CD14-positive monocyte (primary cell): ENCODE data around the gene DBF4B. TPM values are rescaled to one million over a fixed set of nuclear protein-coding genes. Genes with fewer than 3 reads are reported as not detected.
A peak's percentile ranks its signal among the peaks of the same experiment; 100 is the strongest.

ENCODE experiments used
- DNase-seq, 3 donors: peaks; one replicate each; pipeline ENCODE4 v3.0.0-alpha.2; 2011 to 2022
- H2AFZ ChIP-seq: 2 replicates; pipeline ENCODE4 v1.6.0; 2012; ENCODE audit warnings: mild to moderate bottlenecking, low read depth, low read length, inconsistent platforms; ENCODE audit not compliant: insufficient read depth, poor library complexity, severe bottlenecking
- H3K27ac ChIP-seq, 2 donors: 1 replicate in 1 of 2; 2 replicates in 1 of 2; pipeline ENCODE4 v1.5.1; 2012 to 2013; ENCODE audit warnings: low read length in 2 of 2, control low read depth in 1 of 2, inconsistent platforms in 1 of 2, low read depth in 1 of 2, mild to moderate bottlenecking in 1 of 2
- H3K27me3 ChIP-seq, 2 donors: one replicate each; pipeline versions ENCODE4 v1.6.0 to v1.6.1; 2011 to 2013; ENCODE audit warnings: low read length in 2 of 2; ENCODE audit not compliant: control insufficient read depth in 2 of 2, insufficient read depth in 2 of 2
- H3K36me3 ChIP-seq, 2 donors: replicated peaks in 1 of 2; 1 replicate in 1 of 2; 2 replicates in 1 of 2; pipeline versions ENCODE4 v1.5.1 to v1.6.1; 2012 to 2013; ENCODE audit warnings: low read length in 2 of 2, control low read depth in 1 of 2, inconsistent platforms in 1 of 2, mild to moderate bottlenecking in 1 of 2; ENCODE audit not compliant: insufficient read depth in 2 of 2, control insufficient read depth in 1 of 2
- H3K4me1 ChIP-seq, 2 donors: 1 replicate in 1 of 2; 2 replicates in 1 of 2; pipeline versions ENCODE4 v1.5.1 to v1.6.1; 2012 to 2013; ENCODE audit warnings: low read length in 2 of 2, control low read depth in 1 of 2, inconsistent platforms in 1 of 2, mild to moderate bottlenecking in 1 of 2, moderate library complexity in 1 of 2; ENCODE audit not compliant: insufficient read depth in 2 of 2, control insufficient read depth in 1 of 2
- H3K4me2 ChIP-seq: replicated peaks from 2 replicates; pipeline ENCODE3; 2012; ENCODE audit warnings: low read length, moderate library complexity, mild to moderate bottlenecking; ENCODE audit not compliant: poor library complexity, severe bottlenecking; ENCODE audit errors: extremely low read depth
- H3K4me3 ChIP-seq, 3 experiments: fragments of 200-600 bp in 1 of 3; sonication (generic) in 1 of 3; replicated peaks in 1 of 3; 1 replicate in 2 of 3; 2 replicates in 1 of 3; pipeline ENCODE4 v1.5.1; 2011 to 2013; ENCODE audit warnings: low read length in 3 of 3, mild to moderate bottlenecking in 3 of 3, control low read depth in 2 of 3, low read depth in 2 of 3, inconsistent platforms in 1 of 3, moderate library complexity in 1 of 3
- H3K79me2 ChIP-seq: 2 replicates; pipeline ENCODE4 v1.6.0; 2012; ENCODE audit warnings: mild to moderate bottlenecking, control low read depth, inconsistent platforms, low read length, moderate library complexity; ENCODE audit not compliant: insufficient read depth
- H3K9ac ChIP-seq: 2 replicates; pipeline ENCODE4 v1.6.0; 2017; ENCODE audit warnings: low read length, mild to moderate bottlenecking; ENCODE audit not compliant: insufficient read depth, poor library complexity, severe bottlenecking
- H3K9me3 ChIP-seq, 2 donors: replicated peaks in 1 of 2; 1 replicate in 1 of 2; 2 replicates in 1 of 2; pipeline versions ENCODE4 v1.5.1 to v1.6.1; 2012 to 2013; ENCODE audit warnings: low read length in 2 of 2, control low read depth in 1 of 2; ENCODE audit not compliant: control insufficient read depth in 1 of 2, insufficient read depth in 1 of 2
- H4K20me1 ChIP-seq: 2 replicates; pipeline ENCODE4 v1.6.0; 2012; ENCODE audit warnings: mild to moderate bottlenecking, low read length, control low read depth, moderate library complexity; ENCODE audit not compliant: insufficient read depth
- H3K27ac Mint-ChIP-seq, 7 donors: one replicate each; pipeline ENCODE4 v1.8.0; 2020; ENCODE audit warnings: mild to moderate bottlenecking in 7 of 7, mixed read lengths in 7 of 7, moderate library complexity in 6 of 7, inconsistent platforms in 2 of 7
- H3K27me3 Mint-ChIP-seq, 3 donors: one replicate each; pipeline ENCODE4 v1.8.0; 2021 to 2022; ENCODE audit warnings: low read depth in 3 of 3, mild to moderate bottlenecking in 3 of 3, mixed read lengths in 3 of 3, moderate library complexity in 3 of 3, inconsistent platforms in 1 of 3
- H3K36me3 Mint-ChIP-seq, 2 donors: one replicate each; pipeline ENCODE4 v1.8.0; 2020; ENCODE audit warnings: mixed read lengths in 2 of 2, inconsistent platforms in 1 of 2, mild to moderate bottlenecking in 1 of 2
- H3K4me1 Mint-ChIP-seq: one replicate; pipeline ENCODE4 v1.8.0; 2020; ENCODE audit warnings: mild to moderate bottlenecking, mixed read lengths
- H3K4me3 Mint-ChIP-seq, 2 donors: one replicate each; pipeline ENCODE4 v1.8.0; 2020; ENCODE audit warnings: mild to moderate bottlenecking in 2 of 2, mixed read lengths in 2 of 2, moderate library complexity in 1 of 2
- H3K9me3 Mint-ChIP-seq, 7 donors: one replicate each; pipeline ENCODE4 v1.8.0; 2020 to 2022; ENCODE audit warnings: mixed read lengths in 7 of 7, mild to moderate bottlenecking in 6 of 7, moderate library complexity in 6 of 7, inconsistent platforms in 2 of 7
- WGBS: methylation state at CpG from one replicate; pipeline ENCODE4 v1.1.5; 2013; ENCODE audit warnings: missing lambda C conversion rate; ENCODE audit not compliant: insufficient coverage; 5-methylcytosine and 5-hydroxymethylcytosine counted together
- intact Hi-C, 2 donors: fragments of 100-400 bp; cut with micrococcal nuclease; formaldehyde crosslinking; loops; one replicate each; pipeline versions ENCODE4 v1.15.0 to v1.15.1; 2023
- polyA plus RNA-seq, 3 donors: library from polyadenylated mRNA; depleted of rRNA in 1 of 3; unstranded in 2 of 3; stranded (reverse) in 1 of 3; fragments of 300-500 nt in 2 of 3; fragments of >200 nt in 1 of 3; fragmentation: Illumina TruSeq in 2 of 3; gene quantifications; 1 replicate in 2 of 3; 2 replicates in 1 of 3; pipeline ENCODE4 v1.2.3, GENCODE V29; 2012 to 2021
- TF ChIP-seq, protein P1 (sequence below): fragments of 200-600 bp; IDR thresholded peaks from one replicate; pipeline ENCODE4 v1.8.0; 2022; ENCODE audit warnings: antibody characterized with exemption, mild to moderate bottlenecking

DBF4B gene
- polyA plus RNA-seq, 3 donors = 0.23 to 2.9 (median 0.34) TPM

DNA sequence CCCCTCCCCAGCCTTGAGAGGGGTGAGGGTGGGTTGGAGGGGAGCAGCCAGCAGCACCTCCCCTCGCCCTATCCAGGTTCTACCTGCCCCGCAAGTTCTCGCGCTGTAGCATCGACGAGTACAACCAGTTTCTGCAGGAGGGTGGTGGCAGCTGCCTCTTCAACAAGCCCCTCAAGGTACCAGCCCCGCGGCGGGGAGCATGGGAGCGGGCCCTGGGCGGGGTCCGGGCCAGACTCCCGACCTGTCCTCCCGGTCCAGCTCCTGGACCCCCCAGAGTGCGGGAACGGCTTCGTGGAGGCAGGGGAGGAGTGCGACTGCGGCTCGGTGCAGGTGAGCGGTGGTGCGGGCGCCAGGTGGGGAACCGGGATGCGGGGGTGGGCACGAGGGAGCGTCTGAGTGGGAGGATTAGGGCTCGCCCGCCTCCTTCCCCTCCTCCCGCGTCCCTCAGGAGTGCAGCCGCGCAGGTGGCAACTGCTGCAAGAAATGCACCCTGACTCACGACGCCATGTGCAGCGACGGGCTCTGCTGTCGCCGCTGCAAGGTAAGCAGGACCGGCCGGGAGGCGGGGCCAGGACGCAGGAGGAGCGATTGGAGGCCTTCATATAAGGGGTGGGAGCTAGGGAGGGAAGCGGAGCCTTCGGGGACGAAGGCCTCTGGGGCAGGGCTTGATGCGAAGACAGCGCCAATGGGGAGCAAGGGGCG is 66.8 kb downstream of the DBF4B start:
- no peak overlapping the region for H3K27ac ChIP-seq
- peak overlapping the region; percentile 38 to 88 (median 50) for H3K4me3 ChIP-seq
- Mint-ChIP-seq H3K27ac (peak overlapping the region in 1 of 7 donors; percentile 37), H3K9me3 (peaks cover 0 to 2% (median 0%) of the 10 kb centered on the region in 7 donors), H3K36me3 (no peaks in the 10 kb centered on the region), H3K4me3 (peak overlapping the region; percentile 79 to 90), H3K4me1 (peaks cover 36% of the 10 kb centered on the region), H3K27me3 (peaks cover 20 to 46% (median 34%) of the 10 kb centered on the region in 3 donors)
- no peaks in the 10 kb centered on the region for H3K79me2 ChIP-seq
- DNase-seq = peak; percentile 92 to 97 (median 92)
- no peaks in the 10 kb centered on the region for H4K20me1 ChIP-seq
- H3K27me3 ChIP-seq = peaks cover 0 to 21% of the 10 kb centered on the region in 2 donors
- WGBS = under 1% methylated on average over 31 of the region's 50 CpGs
- intact Hi-C loops = loop anchor here (1.0 to 10.0 kb wide), 4 partner anchors 90 to 360 kb away; partner anchors contain the start of genes ACBD4 (in 2 of the 2) and PLCD3 (in 2 of the 2)
- H3K9ac ChIP-seq = no peak overlapping the region
- H3K4me2 ChIP-seq = peak overlapping the region; percentile 100
- TF ChIP-seq, protein P1, sequence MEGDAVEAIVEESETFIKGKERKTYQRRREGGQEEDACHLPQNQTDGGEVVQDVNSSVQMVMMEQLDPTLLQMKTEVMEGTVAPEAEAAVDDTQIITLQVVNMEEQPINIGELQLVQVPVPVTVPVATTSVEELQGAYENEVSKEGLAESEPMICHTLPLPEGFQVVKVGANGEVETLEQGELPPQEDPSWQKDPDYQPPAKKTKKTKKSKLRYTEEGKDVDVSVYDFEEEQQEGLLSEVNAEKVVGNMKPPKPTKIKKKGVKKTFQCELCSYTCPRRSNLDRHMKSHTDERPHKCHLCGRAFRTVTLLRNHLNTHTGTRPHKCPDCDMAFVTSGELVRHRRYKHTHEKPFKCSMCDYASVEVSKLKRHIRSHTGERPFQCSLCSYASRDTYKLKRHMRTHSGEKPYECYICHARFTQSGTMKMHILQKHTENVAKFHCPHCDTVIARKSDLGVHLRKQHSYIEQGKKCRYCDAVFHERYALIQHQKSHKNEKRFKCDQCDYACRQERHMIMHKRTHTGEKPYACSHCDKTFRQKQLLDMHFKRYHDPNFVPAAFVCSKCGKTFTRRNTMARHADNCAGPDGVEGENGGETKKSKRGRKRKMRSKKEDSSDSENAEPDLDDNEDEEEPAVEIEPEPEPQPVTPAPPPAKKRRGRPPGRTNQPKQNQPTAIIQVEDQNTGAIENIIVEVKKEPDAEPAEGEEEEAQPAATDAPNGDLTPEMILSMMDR = peak; percentile 56
- H2AFZ ChIP-seq = peak overlapping the region; percentile 89
- H3K4me1 ChIP-seq = peaks cover 30 to 40% of the 10 kb centered on the region in 2 donors
- no peaks in the 10 kb centered on the region for H3K36me3 ChIP-seq
- H3K9me3 ChIP-seq = no peaks in the 10 kb centered on the region

DNA sequence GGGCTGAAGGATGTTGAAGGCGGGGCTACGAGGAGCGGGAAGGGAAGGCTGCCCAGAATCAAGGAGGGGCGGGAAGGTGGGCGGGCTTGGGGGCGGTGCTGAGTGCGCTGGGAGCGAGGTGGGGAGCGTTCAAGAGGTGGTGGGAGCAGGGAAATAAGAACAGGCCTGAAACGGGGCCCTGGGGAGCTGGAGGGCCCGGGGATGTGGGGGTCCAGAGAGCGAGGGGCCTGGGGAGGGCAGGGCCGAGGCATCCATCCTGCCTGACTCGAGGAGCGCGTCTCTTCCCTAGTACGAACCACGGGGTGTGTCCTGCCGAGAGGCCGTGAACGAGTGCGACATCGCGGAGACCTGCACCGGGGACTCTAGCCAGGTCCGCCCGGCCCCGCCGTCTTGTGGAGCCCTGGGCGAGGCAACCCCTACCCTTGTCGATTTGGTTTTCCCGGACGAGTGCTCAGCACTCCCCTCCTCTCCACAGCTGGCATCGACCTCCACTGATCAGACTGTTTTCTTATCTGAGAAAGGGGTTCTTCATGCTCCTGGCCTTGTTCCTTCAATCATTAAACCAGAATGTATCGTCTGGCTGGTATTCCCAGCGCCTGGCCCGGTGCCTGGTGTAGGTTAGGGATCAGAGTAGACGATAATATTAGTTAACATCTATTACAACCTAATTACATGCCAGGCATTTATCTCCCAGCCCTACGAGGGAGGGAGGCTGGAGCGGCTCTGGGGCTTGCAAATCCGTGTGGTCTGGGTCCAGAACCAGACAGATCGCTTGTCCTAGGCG is 67.6 kb downstream of the DBF4B start:
- peaks cover 22 to 49% (median 34%) of the 10 kb centered on the region in 3 donors for H3K27me3 Mint-ChIP-seq
- Histone ChIP-seq H2AFZ (peak overlapping the region; percentile 89), H3K27me3 (peaks cover 0 to 21% of the 10 kb centered on the region in 2 donors), H3K4me2 (peak overlapping the region; percentile 100), H3K4me1 (peaks cover 29 to 39% of the 10 kb centered on the region in 2 donors), H3K9ac (peak overlapping the region; percentile 29), H3K36me3 (no peaks in the 10 kb centered on the region), H3K4me3 (peak overlapping the region; percentile 17 to 88 (median 50)), H3K79me2 (no peaks in the 10 kb centered on the region), H4K20me1 (no peaks in the 10 kb centered on the region), H3K27ac (no peak overlapping the region), H3K9me3 (no peaks in the 10 kb centered on the region)
- H3K27ac Mint-ChIP-seq = peak overlapping the region in 1 of 7 donors; percentile 76
- peaks cover 0 to 2% (median 0%) of the 10 kb centered on the region in 7 donors for H3K9me3 Mint-ChIP-seq
- 8% methylated on average over 32 of the region's 43 CpGs for WGBS
- peak overlapping the region; percentile 79 to 90 for H3K4me3 Mint-ChIP-seq
- DNase-seq = peak in 1 of 3 donors; percentile 5
- H3K4me1 Mint-ChIP-seq = peaks cover 34% of the 10 kb centered on the region
- TF ChIP-seq, protein P1 = no peak
- intact Hi-C loops = loop anchor here (1.0 to 10.0 kb wide), 4 partner anchors 89 to 359 kb away; partner anchors contain the start of genes ACBD4 (in 2 of the 2) and PLCD3 (in 2 of the 2)
- H3K36me3 Mint-ChIP-seq = no peaks in the 10 kb centered on the region
